ENCODE data around the gene GIMAP7.

GIMAP7 gene

DNA sequence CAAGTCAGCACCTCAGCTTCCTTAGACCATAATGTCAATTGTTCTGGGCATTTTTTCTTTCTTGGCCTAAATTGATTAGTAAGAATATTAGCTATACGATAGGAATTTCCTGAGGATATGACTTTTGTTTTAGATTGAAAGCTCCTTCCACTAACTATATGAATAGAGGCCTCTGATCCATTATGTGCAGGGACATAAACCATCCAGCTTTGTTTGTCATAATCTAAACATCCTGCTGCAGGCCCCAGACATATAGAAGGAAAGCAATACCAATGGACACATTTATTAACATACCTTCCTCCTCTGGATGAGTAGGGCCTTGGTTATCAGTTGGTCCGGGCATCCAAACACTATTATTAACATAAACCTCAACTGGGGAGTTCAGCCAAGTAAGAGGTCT is 48.2 kb downstream of the GIMAP7 start:
- ChIA-PET CTCF (no interaction called here), POLR2A (no interaction called here)
- H3K4me3 ChIP-seq (ENCODE audit: low read depth, low read length): no peak overlapping the region
- DNase-seq (ENCODE audit: low read depth, low spot score): no peak
- TF ChIP-seq, protein P1, sequence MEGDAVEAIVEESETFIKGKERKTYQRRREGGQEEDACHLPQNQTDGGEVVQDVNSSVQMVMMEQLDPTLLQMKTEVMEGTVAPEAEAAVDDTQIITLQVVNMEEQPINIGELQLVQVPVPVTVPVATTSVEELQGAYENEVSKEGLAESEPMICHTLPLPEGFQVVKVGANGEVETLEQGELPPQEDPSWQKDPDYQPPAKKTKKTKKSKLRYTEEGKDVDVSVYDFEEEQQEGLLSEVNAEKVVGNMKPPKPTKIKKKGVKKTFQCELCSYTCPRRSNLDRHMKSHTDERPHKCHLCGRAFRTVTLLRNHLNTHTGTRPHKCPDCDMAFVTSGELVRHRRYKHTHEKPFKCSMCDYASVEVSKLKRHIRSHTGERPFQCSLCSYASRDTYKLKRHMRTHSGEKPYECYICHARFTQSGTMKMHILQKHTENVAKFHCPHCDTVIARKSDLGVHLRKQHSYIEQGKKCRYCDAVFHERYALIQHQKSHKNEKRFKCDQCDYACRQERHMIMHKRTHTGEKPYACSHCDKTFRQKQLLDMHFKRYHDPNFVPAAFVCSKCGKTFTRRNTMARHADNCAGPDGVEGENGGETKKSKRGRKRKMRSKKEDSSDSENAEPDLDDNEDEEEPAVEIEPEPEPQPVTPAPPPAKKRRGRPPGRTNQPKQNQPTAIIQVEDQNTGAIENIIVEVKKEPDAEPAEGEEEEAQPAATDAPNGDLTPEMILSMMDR (IDR thresholded peaks at IDR 0.05; ENCODE audit: insufficient read depth, low read length, missing control alignments): no peak

DNA sequence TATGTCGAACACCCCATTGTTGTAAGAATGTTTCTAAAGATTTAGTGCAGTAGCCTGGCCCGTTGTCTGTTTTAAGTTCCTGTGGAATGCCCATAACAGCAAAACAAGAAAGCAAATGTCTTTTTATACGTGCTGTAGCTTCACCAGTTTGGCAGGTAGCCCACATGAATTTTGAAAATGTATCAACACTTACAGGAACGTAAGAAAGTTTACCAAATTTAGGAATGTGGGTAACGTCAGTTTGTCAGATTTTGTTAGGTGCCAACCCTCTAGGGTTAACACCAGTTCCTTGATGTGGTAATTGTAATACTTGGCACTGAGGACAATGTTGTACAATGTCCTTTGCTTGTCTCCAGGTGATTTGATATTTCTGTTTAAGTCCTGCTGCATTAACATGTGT is 49.3 kb downstream of the GIMAP7 start:
- H3K4me3 ChIP-seq (ENCODE audit: low read depth, low read length): no peak overlapping the region
- TF ChIP-seq, protein P1 (IDR thresholded peaks at IDR 0.05; ENCODE audit: insufficient read depth, low read length, missing control alignments): no peak
- POLR2A ChIA-PET: no interaction called here
- CTCF ChIA-PET: no interaction called here
- no peak for DNase-seq (ENCODE audit: low read depth, low spot score)

DNA sequence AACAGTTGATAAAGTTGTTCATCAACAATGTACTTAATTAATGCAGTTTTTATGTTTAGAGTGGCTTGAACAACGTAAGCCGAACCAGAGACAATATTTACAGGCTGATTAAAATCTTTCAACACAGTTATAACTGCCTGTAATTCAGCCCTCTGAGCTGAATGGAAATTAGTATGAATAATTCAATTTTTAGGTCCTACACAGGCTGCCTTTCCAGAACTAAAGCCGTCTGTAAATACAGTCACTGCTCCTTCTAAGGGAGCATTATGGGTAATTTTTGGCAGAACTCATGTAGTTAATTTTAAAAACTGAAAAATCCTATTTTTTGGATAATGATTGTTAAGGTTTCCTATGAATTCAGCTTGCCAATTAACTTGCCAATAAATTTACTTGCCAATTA is 49.9 kb downstream of the GIMAP7 start:
- no peak for DNase-seq (ENCODE audit: low read depth, low spot score)
- TF ChIP-seq, protein P1 (IDR thresholded peaks at IDR 0.05; ENCODE audit: insufficient read depth, low read length, missing control alignments): no peak
- ChIA-PET CTCF (no interaction called here), POLR2A (no interaction called here)
- H3K4me3 ChIP-seq (ENCODE audit: low read depth, low read length): no peak overlapping the region

DNA sequence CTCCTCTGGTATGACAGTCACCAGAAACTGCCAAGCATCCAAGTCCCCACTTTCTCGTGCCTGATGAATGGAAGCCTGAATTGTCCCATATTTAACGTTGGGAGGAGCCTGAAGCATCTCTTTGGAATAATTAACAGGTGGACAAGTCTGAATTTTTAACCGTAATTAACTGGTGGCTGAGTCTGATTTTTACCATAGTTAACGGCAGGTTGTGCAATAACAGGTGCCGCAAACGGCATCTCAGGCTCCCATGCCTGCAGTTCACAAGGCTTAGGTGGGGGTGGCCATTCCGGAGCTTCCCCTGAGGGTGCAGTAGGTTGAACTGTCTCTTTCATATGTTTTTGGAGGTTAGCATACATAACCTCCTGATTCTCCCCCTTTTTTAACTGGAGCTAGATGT is 50.6 kb downstream of the GIMAP7 start:
- TF ChIP-seq, protein P1 (IDR thresholded peaks at IDR 0.05; ENCODE audit: insufficient read depth, low read length, missing control alignments): no peak
- ChIA-PET POLR2A (no interaction called here), CTCF (no interaction called here)
- no peak for DNase-seq (ENCODE audit: low read depth, low spot score)
- H3K4me3 ChIP-seq (ENCODE audit: low read depth, low read length): no peak overlapping the region

DNA sequence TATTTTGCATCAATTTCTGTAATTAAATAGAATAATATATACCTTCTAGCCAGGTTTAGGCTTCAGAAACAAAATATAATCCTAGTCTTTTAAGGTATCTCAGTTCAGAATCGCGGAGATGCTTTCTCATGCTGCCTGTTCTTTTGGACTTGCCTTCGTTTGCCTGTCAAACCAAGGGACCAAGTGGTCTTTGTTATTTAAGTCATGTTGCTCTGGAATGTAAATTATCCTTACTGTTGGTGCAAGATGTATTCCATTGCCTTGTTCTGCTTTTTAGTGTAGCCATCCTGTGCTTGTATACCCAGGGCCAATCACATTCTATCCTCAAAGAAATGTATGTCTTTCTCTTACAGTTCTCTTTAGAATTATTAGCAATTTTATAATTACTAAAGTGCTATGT is 51.5 kb downstream of the GIMAP7 start:
- POLR2A ChIA-PET: no interaction called here

DNA sequence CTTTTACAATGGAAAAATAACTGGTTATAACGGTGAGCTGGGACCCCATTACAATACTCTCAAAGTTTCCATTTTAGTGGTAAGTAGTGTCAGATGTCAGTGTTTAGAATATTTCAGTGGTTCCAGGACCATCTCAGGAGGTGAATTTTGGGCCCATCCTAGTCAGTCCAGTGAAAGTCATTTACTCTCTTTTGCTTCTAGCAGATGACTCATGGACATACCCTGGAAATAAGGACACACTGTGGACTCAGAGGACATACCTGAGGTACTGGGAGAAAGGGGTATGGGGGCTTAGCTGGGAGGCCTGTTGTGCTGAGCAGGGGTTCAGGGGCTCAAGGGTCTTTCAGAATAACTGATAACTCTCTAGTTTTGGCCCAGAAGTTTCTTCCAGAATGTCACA is 51.9 kb downstream of the GIMAP7 start:
- H3K4me3 ChIP-seq (ENCODE audit: low read depth, low read length): no peak overlapping the region
- ChIA-PET POLR2A (no interaction called here), CTCF (no interaction called here)
- no peak for DNase-seq (ENCODE audit: low read depth, low spot score)
- TF ChIP-seq, protein P1 (IDR thresholded peaks at IDR 0.05; ENCODE audit: insufficient read depth, low read length, missing control alignments): no peak

More for the DNA sequence above, 51.5 kb downstream of the GIMAP7 start:
- CTCF ChIA-PET: no interaction called here
- no peak overlapping the region for H3K4me3 ChIP-seq (ENCODE audit: low read depth, low read length)
- TF ChIP-seq, protein P1 (IDR thresholded peaks at IDR 0.05; ENCODE audit: insufficient read depth, low read length, missing control alignments): no peak
- no peak for DNase-seq (ENCODE audit: low read depth, low spot score)
